Skeletal muscle satellite cell (primary cell): ENCODE results near the gene TAF1B.

Experiments
- H3K27me3 ChIP-seq: 2 replicates; pipeline ENCODE4 v1.7.0; 2013; ENCODE audit warnings: low read length; ENCODE audit not compliant: control insufficient read depth, insufficient read depth
- H3K36me3 ChIP-seq: 2 replicates; pipeline ENCODE4 v1.7.0; 2013; ENCODE audit warnings: mild to moderate bottlenecking, control low read depth, low read length; ENCODE audit not compliant: insufficient read depth
- H3K4me1 ChIP-seq: 2 replicates; pipeline ENCODE4 v1.7.0; 2013; ENCODE audit warnings: low read length; ENCODE audit not compliant: control insufficient read depth, insufficient read depth
- H3K4me2 ChIP-seq: 2 replicates; pipeline ENCODE4 v1.7.0; 2013; ENCODE audit warnings: mild to moderate bottlenecking, low read length
- H3K4me3 ChIP-seq: 2 replicates; pipeline ENCODE4 v1.7.0; 2013; ENCODE audit warnings: low read length
- H3K9ac ChIP-seq: 2 replicates; pipeline ENCODE4 v1.7.0; 2013; ENCODE audit warnings: mild to moderate bottlenecking, low read depth, low read length, moderate library complexity
- H3K9me3 ChIP-seq: replicated peaks from 2 replicates; pipeline ENCODE4 v1.7.0; 2013; ENCODE audit warnings: mild to moderate bottlenecking, control low read depth, low read length

TAF1B gene

GRCh38 chr2:9948721-9949120 lies 105.4 kb downstream of the TAF1B start:
- Histone ChIP-seq H3K27me3 (peaks cover 49% of the 10 kb centered on the region), H3K9me3 (no peaks in the 10 kb centered on the region), H3K9ac (no peak overlapping the region), H3K36me3 (no peaks in the 10 kb centered on the region), H3K4me3 (no peak overlapping the region), H3K4me1 (peaks cover 4% of the 10 kb centered on the region), H3K4me2 (no peak overlapping the region)

GRCh38 chr2:9949239-9949991 lies 106.1 kb downstream of the TAF1B start:
- Histone ChIP-seq H3K9ac (no peak overlapping the region), H3K36me3 (no peaks in the 10 kb centered on the region), H3K4me1 (peaks cover 4% of the 10 kb centered on the region), H3K27me3 (peaks cover 52% of the 10 kb centered on the region), H3K9me3 (no peaks in the 10 kb centered on the region), H3K4me3 (no peak overlapping the region), H3K4me2 (no peak overlapping the region)

- peak overlapping the region; percentile 98 for H3K4me2 ChIP-seq
- H3K27me3 ChIP-seq, result peaks cover 48% of the 10 kb centered on the region
- H3K4me3 ChIP-seq, result no peak overlapping the region
- H3K9me3 ChIP-seq, result no peaks in the 10 kb centered on the region
- H3K9ac ChIP-seq, result no peak overlapping the region
- peaks cover 4% of the 10 kb centered on the region for H3K4me1 ChIP-seq
- H3K36me3 ChIP-seq, result no peaks in the 10 kb centered on the region
Measured at GRCh38 chr2:9949992-9950520, 106.8 kb downstream of the TAF1B start.

GRCh38 chr2:9950521-9951271 lies 107.4 kb downstream of the TAF1B start:
- H3K4me3 ChIP-seq, result peak overlapping the region; percentile 83
- no peaks in the 10 kb centered on the region for H3K9me3 ChIP-seq
- H3K9ac ChIP-seq, result peak overlapping the region; percentile 63
- H3K4me2 ChIP-seq, result peak overlapping the region; percentile 98
- H3K27me3 ChIP-seq, result peaks cover 41% of the 10 kb centered on the region
- H3K4me1 ChIP-seq, result peaks cover 4% of the 10 kb centered on the region
- H3K36me3 ChIP-seq, result no peaks in the 10 kb centered on the region

GRCh38 chr2:9951272-9951521 lies 107.9 kb downstream of the TAF1B start:
- Histone ChIP-seq H3K4me2 (peak overlapping the region; percentile 98), H3K27me3 (peaks cover 36% of the 10 kb centered on the region), H3K4me3 (peak overlapping the region; percentile 83), H3K9me3 (no peaks in the 10 kb centered on the region), H3K36me3 (no peaks in the 10 kb centered on the region), H3K4me1 (peaks cover 4% of the 10 kb centered on the region), H3K9ac (peak overlapping the region; percentile 63)

GRCh38 chr2:9951522-9952285 lies 108.4 kb downstream of the TAF1B start, which contains the start of gene GRHL1:
TSS of gene GRHL1 (plus strand) at chr2:9951693. CDS start at chr2:9951834, 141 bp downstream.
- Histone ChIP-seq H3K4me3 (peak within 1 kb of the TSS; percentile 83), H3K36me3 (no peaks in the 10 kb centered on the region), H3K4me2 (peak within 1 kb of the TSS; percentile 98), H3K9ac (peak within 1 kb of the TSS; percentile 63), H3K27me3 (peaks cover 32% of the 10 kb centered on the region), H3K9me3 (no peaks in the 10 kb centered on the region), H3K4me1 (peaks cover 4% of the 10 kb centered on the region)

GRCh38 chr2:9952286-9952737 lies 109.0 kb downstream of the TAF1B start:
- H3K4me2 ChIP-seq, result peak overlapping the region; percentile 83
- H3K4me1 ChIP-seq, result peaks cover 4% of the 10 kb centered on the region
- peaks cover 26% of the 10 kb centered on the region for H3K27me3 ChIP-seq
- no peaks in the 10 kb centered on the region for H3K9me3 ChIP-seq
- H3K4me3 ChIP-seq, result peak overlapping the region; percentile 82
- H3K36me3 ChIP-seq, result no peaks in the 10 kb centered on the region
- H3K9ac ChIP-seq, result no peak overlapping the region

- peaks cover 25% of the 10 kb centered on the region for H3K27me3 ChIP-seq
- H3K9me3 ChIP-seq, result no peaks in the 10 kb centered on the region
- no peak overlapping the region for H3K9ac ChIP-seq
- H3K36me3 ChIP-seq, result no peaks in the 10 kb centered on the region
- H3K4me2 ChIP-seq, result no peak overlapping the region
- H3K4me3 ChIP-seq, result no peak overlapping the region
- peaks cover 4% of the 10 kb centered on the region for H3K4me1 ChIP-seq
Measured at GRCh38 chr2:9952856-9953503, 109.7 kb downstream of the TAF1B start.

- no peaks in the 10 kb centered on the region for H3K36me3 ChIP-seq
- H3K27me3 ChIP-seq, result peaks cover 25% of the 10 kb centered on the region
- no peaks in the 10 kb centered on the region for H3K9me3 ChIP-seq
- peaks cover 4% of the 10 kb centered on the region for H3K4me1 ChIP-seq
- H3K4me2 ChIP-seq, result no peak overlapping the region
- no peak overlapping the region for H3K9ac ChIP-seq
- no peak overlapping the region for H3K4me3 ChIP-seq
Measured at GRCh38 chr2:9954136-9954535, 110.9 kb downstream of the TAF1B start.

GRCh38 chr2:9958057-9958456 lies 114.8 kb downstream of the TAF1B start:
- H3K9ac ChIP-seq, result no peak overlapping the region
- H3K4me2 ChIP-seq, result no peak overlapping the region
- no peaks in the 10 kb centered on the region for H3K36me3 ChIP-seq
- H3K9me3 ChIP-seq, result no peaks in the 10 kb centered on the region
- no peak overlapping the region for H3K4me3 ChIP-seq
- no peaks in the 10 kb centered on the region for H3K4me1 ChIP-seq
- peaks cover 10% of the 10 kb centered on the region for H3K27me3 ChIP-seq

- Histone ChIP-seq H3K36me3 (no peaks in the 10 kb centered on the region), H3K4me2 (no peak overlapping the region), H3K27me3 (peaks cover 9% of the 10 kb centered on the region), H3K9me3 (no peaks in the 10 kb centered on the region), H3K9ac (no peak overlapping the region), H3K4me3 (no peak overlapping the region), H3K4me1 (no peaks in the 10 kb centered on the region)
Measured at GRCh38 chr2:9959262-9959661, 116.0 kb downstream of the TAF1B start.
